Panc1 (cell line): ENCODE data around the gene P2RY1.

Experiments used
- POLR2AphosphoS5 ChIP-seq: IDR thresholded peaks from 2 replicates; pipeline ENCODE4 v1.6.1; 2012; ENCODE audit warnings: mild to moderate bottlenecking, low read depth, low read length, moderate library complexity
- SIN3A ChIP-seq: IDR thresholded peaks from 2 replicates; pipeline ENCODE4 v1.6.1; 2012; ENCODE audit warnings: low read depth, mild to moderate bottlenecking, low read length, moderate library complexity, borderline replicate concordance; ENCODE audit not compliant: insufficient read depth
- TF ChIP-seq, protein P1 (sequence below): fragments of 450-650 bp; IDR thresholded peaks from 2 replicates; pipeline ENCODE4 v1.5.1; 2017; ENCODE audit warnings: mild to moderate bottlenecking

DNA sequence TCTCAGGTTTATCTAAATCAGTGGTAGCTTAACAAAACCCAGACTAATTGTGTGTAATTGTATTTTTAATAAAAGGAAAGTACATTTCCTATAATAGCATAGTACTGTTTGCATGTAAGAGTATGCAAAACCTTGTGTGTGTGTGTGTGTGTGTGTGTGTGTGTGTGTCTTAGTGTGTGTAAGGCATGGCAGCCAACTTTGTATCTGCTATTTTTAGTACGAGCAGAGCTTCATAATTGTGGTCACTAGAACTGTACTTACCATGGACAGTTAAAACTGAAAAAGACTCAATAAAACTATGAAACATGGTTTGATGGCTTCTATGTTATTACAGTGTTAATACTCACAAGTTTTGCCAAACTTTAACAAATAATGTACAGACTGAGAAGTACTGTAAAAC is 6.2 kb downstream of the P2RY1 start:
- no peak for TF ChIP-seq POLR2AphosphoS5
- TF ChIP-seq, protein P1, sequence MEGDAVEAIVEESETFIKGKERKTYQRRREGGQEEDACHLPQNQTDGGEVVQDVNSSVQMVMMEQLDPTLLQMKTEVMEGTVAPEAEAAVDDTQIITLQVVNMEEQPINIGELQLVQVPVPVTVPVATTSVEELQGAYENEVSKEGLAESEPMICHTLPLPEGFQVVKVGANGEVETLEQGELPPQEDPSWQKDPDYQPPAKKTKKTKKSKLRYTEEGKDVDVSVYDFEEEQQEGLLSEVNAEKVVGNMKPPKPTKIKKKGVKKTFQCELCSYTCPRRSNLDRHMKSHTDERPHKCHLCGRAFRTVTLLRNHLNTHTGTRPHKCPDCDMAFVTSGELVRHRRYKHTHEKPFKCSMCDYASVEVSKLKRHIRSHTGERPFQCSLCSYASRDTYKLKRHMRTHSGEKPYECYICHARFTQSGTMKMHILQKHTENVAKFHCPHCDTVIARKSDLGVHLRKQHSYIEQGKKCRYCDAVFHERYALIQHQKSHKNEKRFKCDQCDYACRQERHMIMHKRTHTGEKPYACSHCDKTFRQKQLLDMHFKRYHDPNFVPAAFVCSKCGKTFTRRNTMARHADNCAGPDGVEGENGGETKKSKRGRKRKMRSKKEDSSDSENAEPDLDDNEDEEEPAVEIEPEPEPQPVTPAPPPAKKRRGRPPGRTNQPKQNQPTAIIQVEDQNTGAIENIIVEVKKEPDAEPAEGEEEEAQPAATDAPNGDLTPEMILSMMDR, result no peak
- TF ChIP-seq SIN3A, result no peak
